B cell (primary cell): Measurements from ENCODE around the gene RCAN1. TPM values are rescaled to one million over a fixed set of nuclear protein-coding genes. Genes with fewer than 3 reads are reported as not detected.

Experiments used
- ATAC-seq: fragments of 200-7000 bp; cut with Tn5 transposase; one replicate; pipeline ENCODE4 v1.10.0; 2021; ENCODE audit warnings: low read depth, mild to moderate bottlenecking, moderate number of reproducible peaks, moderate library complexity
- CTCF ChIA-PET: fragments of 350-600 bp; sonication (Branson Sonifier 250); formaldehyde crosslinking; loops from one replicate; lab custom pipeline; 2021; ENCODE audit warnings: antibody characterized with exemption, inconsistent platforms; lab: Charles Lee
- POLR2A ChIA-PET: fragments of 350-600 bp; sonication (Branson Sonifier 250); formaldehyde crosslinking; loops from one replicate; lab custom pipeline; 2021; ENCODE audit warnings: antibody characterized with exemption; lab: Charles Lee
- DNase-seq: peaks from one replicate; pipeline ENCODE4 v3.0.0; 2013
- H2AFZ ChIP-seq: 2 replicates; pipeline ENCODE4 v1.6.1; 2012; ENCODE audit warnings: mild to moderate bottlenecking, low read depth, low read length; ENCODE audit not compliant: insufficient read depth, poor library complexity, severe bottlenecking
- H3K27ac ChIP-seq, 2 donors: 1 replicate in 1 of 2; 2 replicates in 1 of 2; pipeline ENCODE4 v1.5.1; 2012 to 2013; ENCODE audit warnings: low read length in 2 of 2, mild to moderate bottlenecking in 2 of 2, moderate library complexity in 1 of 2
- H3K27me3 ChIP-seq, 4 experiments: fragments of 200-600 bp in 1 of 4; sonication (generic) in 1 of 4; replicated peaks in 1 of 4; 1 replicate in 2 of 4; 2 replicates in 2 of 4; pipeline versions ENCODE4 v1.6.1 to v1.7.0; 2013 to 2016; ENCODE audit warnings: low read length in 3 of 4, mild to moderate bottlenecking in 2 of 4, mixed read lengths in 1 of 4, moderate library complexity in 1 of 4; ENCODE audit not compliant: insufficient read depth in 4 of 4, control insufficient read depth in 3 of 4; ENCODE audit errors: control extremely low read depth in 1 of 4
- H3K36me3 ChIP-seq, 2 experiments: replicated peaks in 1 of 2; 1 replicate in 1 of 2; 2 replicates in 1 of 2; pipeline versions ENCODE4 v1.6.1 to v1.7.1; 2013; ENCODE audit warnings: low read length in 1 of 2; ENCODE audit not compliant: insufficient read depth in 2 of 2, control insufficient read depth in 1 of 2; ENCODE audit errors: control extremely low read depth in 1 of 2, extremely low read depth in 1 of 2
- H3K4me1 ChIP-seq, 2 donors: fragments of 200-600 bp in 1 of 2; sonication (generic) in 1 of 2; 1 replicate in 1 of 2; 2 replicates in 1 of 2; pipeline versions ENCODE4 v1.5.1 to v1.6.1; 2013 to 2017; ENCODE audit warnings: low read length in 2 of 2; ENCODE audit not compliant: control insufficient read depth in 2 of 2, insufficient read depth in 2 of 2
- H3K4me2 ChIP-seq: replicated peaks from 2 replicates; pipeline ENCODE3; 2012; ENCODE audit warnings: mild to moderate bottlenecking, low read depth, low read length; ENCODE audit not compliant: poor library complexity, severe bottlenecking
- H3K4me3 ChIP-seq, 5 experiments: fragments of 200-600 bp in 1 of 5; sonication (generic) in 1 of 5; 1 replicate in 3 of 5; 2 replicates in 2 of 5; pipeline versions ENCODE4 v1.5.1 to v1.7.0; 2011 to 2016; ENCODE audit warnings: low read length in 4 of 5, mild to moderate bottlenecking in 4 of 5, low read depth in 2 of 5, control low read depth in 1 of 5, moderate library complexity in 1 of 5; ENCODE audit not compliant: insufficient read depth in 1 of 5; ENCODE audit errors: control extremely low read depth in 1 of 5, extremely low read depth in 1 of 5
- H3K79me2 ChIP-seq: fragments of 200-600 bp; sonication (generic); one replicate; pipeline ENCODE4 v1.6.0; 2016; ENCODE audit warnings: low read length; ENCODE audit not compliant: control insufficient read depth, insufficient read depth
- H3K9ac ChIP-seq: fragments of 200-600 bp; sonication (generic); 2 replicates; pipeline ENCODE4 v1.6.1; 2017; ENCODE audit warnings: mild to moderate bottlenecking, low read length, moderate library complexity
- H3K9me3 ChIP-seq, 3 donors: one replicate each; pipeline versions ENCODE4 v1.6.1 to v1.7.1; 2013; ENCODE audit warnings: low read length in 2 of 3; ENCODE audit not compliant: control insufficient read depth in 2 of 3, insufficient read depth in 1 of 3; ENCODE audit errors: control extremely low read depth in 1 of 3
- H4K20me1 ChIP-seq: 2 replicates; pipeline ENCODE4 v1.6.0; 2012; ENCODE audit warnings: mild to moderate bottlenecking, low read length; ENCODE audit not compliant: insufficient read depth, control insufficient read depth, poor library complexity, severe bottlenecking
- H3K27ac Mint-ChIP-seq: one replicate; pipeline ENCODE4 v1.8.0; 2021; ENCODE audit warnings: mixed read lengths
- H3K27me3 Mint-ChIP-seq: one replicate; pipeline ENCODE4 v1.8.0; 2021; ENCODE audit warnings: mixed read lengths
- H3K4me1 Mint-ChIP-seq: one replicate; pipeline ENCODE4 v1.8.0; 2021; ENCODE audit warnings: mixed read lengths
- H3K4me3 Mint-ChIP-seq: one replicate; pipeline ENCODE4 v1.8.0; 2021; ENCODE audit warnings: mixed read lengths
- H3K9me3 Mint-ChIP-seq: one replicate; pipeline ENCODE4 v1.8.0; 2022; ENCODE audit warnings: mixed read lengths; ENCODE audit not compliant: insufficient read depth
- EZH2 ChIP-seq: IDR thresholded peaks from 2 replicates; pipeline ENCODE4 v1.6.1; 2012; ENCODE audit warnings: borderline replicate concordance, low read depth, mild to moderate bottlenecking, moderate library complexity, low read length; ENCODE audit not compliant: insufficient read depth, poor library complexity, severe bottlenecking
- WGBS: methylation state at CpG from one replicate; pipeline ENCODE4 v1.1.5; 2013; ENCODE audit warnings: missing lambda C conversion rate; ENCODE audit not compliant: insufficient coverage; 5-methylcytosine and 5-hydroxymethylcytosine counted together
- intact Hi-C: fragments of 100-400 bp; cut with micrococcal nuclease; formaldehyde crosslinking; loops from one replicate; pipeline ENCODE4 v1.10.0; 2022
- polyA plus RNA-seq: library from polyadenylated mRNA; depleted of rRNA; stranded (reverse); fragments of >200 nt; gene quantifications from 2 replicates; pipeline ENCODE4 v1.2.3, GENCODE V29; 2012
- total RNA-seq, 2 donors: library from RNA; stranded (reverse); fragments of 120-200 nt in 1 of 2; gene quantifications; 1 replicate in 1 of 2; 2 replicates in 1 of 2; pipeline versions ENCODE4 v1.2.3 to v1.2.4, GENCODE V29; 2013 to 2022
- TF ChIP-seq, protein P1 (sequence below): fragments of 200-600 bp; IDR thresholded peaks from one replicate; pipeline ENCODE4 v1.8.0; 2022; ENCODE audit warnings: antibody characterized with exemption, mild to moderate bottlenecking

Gene RCAN1
- total and polyA plus RNA-seq, 2 donors (not counting 1 experiment from before 2014, with no cell fraction given): 0.97 to 4.4 TPM

DNA sequence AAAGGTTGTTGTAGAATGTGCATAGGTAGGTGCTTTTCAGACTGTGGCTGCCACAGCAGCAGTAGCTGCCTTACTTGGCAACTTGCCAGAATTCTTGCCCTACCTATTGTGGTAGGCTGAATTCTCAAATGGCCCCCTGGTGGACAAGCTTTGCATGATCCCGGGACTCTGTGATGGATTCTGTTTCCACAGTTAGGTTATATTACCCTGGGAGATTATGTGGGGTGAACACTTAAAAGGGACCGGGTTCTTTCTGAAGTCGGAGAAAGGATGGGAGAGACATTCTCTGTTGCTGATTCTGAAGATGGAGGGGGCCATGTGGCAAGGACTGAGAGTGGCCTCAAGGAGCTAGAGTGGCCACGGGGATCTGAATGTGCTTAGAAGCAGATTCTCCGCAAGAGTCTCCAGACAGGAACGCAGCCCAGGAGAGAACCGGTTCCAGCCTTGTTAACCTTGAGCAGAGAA, 70.8 kb downstream of the RCAN1 start:
- no peak overlapping the region for H3K4me3 ChIP-seq
- no peak for TF ChIP-seq EZH2
- TF ChIP-seq, protein P1, sequence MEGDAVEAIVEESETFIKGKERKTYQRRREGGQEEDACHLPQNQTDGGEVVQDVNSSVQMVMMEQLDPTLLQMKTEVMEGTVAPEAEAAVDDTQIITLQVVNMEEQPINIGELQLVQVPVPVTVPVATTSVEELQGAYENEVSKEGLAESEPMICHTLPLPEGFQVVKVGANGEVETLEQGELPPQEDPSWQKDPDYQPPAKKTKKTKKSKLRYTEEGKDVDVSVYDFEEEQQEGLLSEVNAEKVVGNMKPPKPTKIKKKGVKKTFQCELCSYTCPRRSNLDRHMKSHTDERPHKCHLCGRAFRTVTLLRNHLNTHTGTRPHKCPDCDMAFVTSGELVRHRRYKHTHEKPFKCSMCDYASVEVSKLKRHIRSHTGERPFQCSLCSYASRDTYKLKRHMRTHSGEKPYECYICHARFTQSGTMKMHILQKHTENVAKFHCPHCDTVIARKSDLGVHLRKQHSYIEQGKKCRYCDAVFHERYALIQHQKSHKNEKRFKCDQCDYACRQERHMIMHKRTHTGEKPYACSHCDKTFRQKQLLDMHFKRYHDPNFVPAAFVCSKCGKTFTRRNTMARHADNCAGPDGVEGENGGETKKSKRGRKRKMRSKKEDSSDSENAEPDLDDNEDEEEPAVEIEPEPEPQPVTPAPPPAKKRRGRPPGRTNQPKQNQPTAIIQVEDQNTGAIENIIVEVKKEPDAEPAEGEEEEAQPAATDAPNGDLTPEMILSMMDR: peak; percentile 12
- no peak for ATAC-seq
- no peak overlapping the region for H3K9ac ChIP-seq
- no peak overlapping the region for H3K4me2 ChIP-seq
- H2AFZ ChIP-seq: no peak overlapping the region
- ChIA-PET POLR2A (no interaction called here), CTCF (no interaction called here)
- H3K9me3 ChIP-seq: peaks cover 0 to 8% (median 5%) of the 10 kb centered on the region in 3 donors
- peaks cover 28% of the 10 kb centered on the region for H3K4me1 Mint-ChIP-seq
- whole genome bisulfite sequencing: 95% methylated on average over 7 of the region's 7 CpGs
- H3K27me3 ChIP-seq: no peaks in the 10 kb centered on the region
- H3K27me3 Mint-ChIP-seq: no peaks in the 10 kb centered on the region
- no peak overlapping the region for H3K4me3 Mint-ChIP-seq
- no peak overlapping the region for H3K27ac ChIP-seq
- no peaks in the 10 kb centered on the region for H3K9me3 Mint-ChIP-seq
- H3K36me3 ChIP-seq: no peaks in the 10 kb centered on the region
- no peaks in the 10 kb centered on the region for H3K79me2 ChIP-seq
- H3K27ac Mint-ChIP-seq: no peak overlapping the region
- intact Hi-C loops: no loop called here
- peaks cover 23 to 28% of the 10 kb centered on the region in 2 donors for H3K4me1 ChIP-seq
- no peaks in the 10 kb centered on the region for H4K20me1 ChIP-seq
- peak; percentile 43 for DNase-seq

DNA sequence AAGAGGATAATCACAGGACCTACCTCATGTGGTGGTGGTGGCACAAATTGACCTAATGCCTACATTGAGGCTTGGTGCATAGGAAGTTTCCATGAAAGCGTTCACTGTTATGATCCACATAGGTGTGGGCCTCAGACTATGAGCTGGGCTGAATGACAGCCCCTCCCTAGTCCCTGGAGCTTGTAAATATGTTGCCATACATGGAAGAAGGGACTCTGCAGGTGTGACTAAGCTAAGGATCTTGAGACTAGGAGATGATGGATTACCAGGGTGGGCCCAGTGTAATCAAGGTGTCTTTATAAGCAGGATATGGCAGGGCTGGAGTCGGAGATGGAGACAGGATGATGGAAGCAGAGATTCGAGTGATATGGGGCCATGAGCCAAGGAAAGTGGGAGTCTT, 71.9 kb downstream of the RCAN1 start:
- Histone ChIP-seq H3K79me2 (no peaks in the 10 kb centered on the region), H3K9me3 (peaks cover 0 to 8% (median 5%) of the 10 kb centered on the region in 3 donors), H3K36me3 (no peaks in the 10 kb centered on the region), H3K27me3 (no peaks in the 10 kb centered on the region), H3K9ac (no peak overlapping the region), H3K4me1 (peaks cover 23 to 28% of the 10 kb centered on the region in 2 donors), H4K20me1 (no peaks in the 10 kb centered on the region), H3K27ac (no peak overlapping the region), H3K4me3 (no peak overlapping the region), H3K4me2 (no peak overlapping the region), H2AFZ (no peak overlapping the region)
- Mint-ChIP-seq H3K27me3 (no peaks in the 10 kb centered on the region), H3K27ac (no peak overlapping the region), H3K4me3 (no peak overlapping the region), H3K9me3 (no peaks in the 10 kb centered on the region), H3K4me1 (peaks cover 28% of the 10 kb centered on the region)
- ATAC-seq: no peak
- no peak for TF ChIP-seq EZH2
- TF ChIP-seq, protein P1: no peak
- ChIA-PET CTCF (interaction anchor here (0.5 kb wide), 1 partner anchor 1483 kb away, joined by 3 read pairs; no protein-coding TSS in a partner anchor), POLR2A (no interaction called here)
- intact Hi-C loops: no loop called here
- no peak for DNase-seq
- WGBS: 88% methylated on average over 3 of the region's 3 CpGs
